HG02885 (cell line): ENCODE data around the gene STXBP5L.
A peak's percentile ranks its signal among the peaks of the same experiment; 100 is the strongest.
"Not testable (repeated sequence)": the region's sequence is repeated elsewhere in the genome, so short reads cannot be mapped to it uniquely, and the experiment has no call there.

Experiments used
- ATAC-seq: cut with Tn5 transposase; IDR thresholded peaks from one replicate; pipeline ENCODE4 v1.9.1; 2021; ENCODE audit warnings: mild to moderate bottlenecking; ENCODE audit not compliant: unreplicated experiment, poor library complexity

STXBP5L gene

GRCh38 chr3:121223116-121223515, 315.1 kb downstream of the STXBP5L start:
- ATAC-seq: no peak

DNA sequence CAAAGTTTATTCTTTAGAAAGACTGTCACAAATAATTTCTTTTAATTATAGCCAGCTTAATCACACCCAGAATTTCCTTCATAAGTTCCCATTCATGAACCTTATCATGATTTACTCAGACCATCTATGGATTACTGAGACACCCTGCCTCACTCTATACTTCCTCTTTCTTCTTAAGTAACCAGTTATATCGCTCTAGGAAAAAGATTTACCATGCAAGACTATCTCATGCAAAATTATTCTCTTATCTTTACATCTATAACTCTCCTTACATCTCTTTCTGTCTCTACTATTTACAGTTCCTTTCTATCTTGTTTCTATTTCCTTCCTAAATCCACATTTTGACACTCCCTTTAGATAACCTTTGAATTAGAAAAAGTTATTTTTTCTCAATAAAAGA, 321.0 kb downstream of the STXBP5L start:
- ATAC-seq: no peak

- not testable (repeated sequence) for ATAC-seq
Observed at GRCh38 chr3:121230194-121230593, 322.2 kb downstream of the STXBP5L start.

DNA sequence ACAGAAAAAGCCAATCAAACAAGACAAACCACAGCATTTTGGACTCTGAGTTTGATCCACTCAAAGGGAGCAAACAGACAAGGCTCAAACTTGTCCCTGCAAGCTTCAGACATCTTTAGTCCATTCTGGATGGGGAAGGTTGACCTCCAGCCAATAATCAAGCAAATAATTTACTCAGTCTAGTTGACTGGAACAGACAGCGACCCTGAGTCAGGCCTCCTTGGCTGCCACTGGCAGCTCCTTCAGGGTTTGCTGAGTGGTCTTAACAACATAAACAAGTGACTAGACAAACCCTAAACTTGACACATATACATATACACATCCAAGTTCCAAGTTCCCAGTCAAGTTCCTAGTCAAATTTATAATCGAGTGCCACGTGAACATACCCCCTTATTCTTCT, 323.9 kb downstream of the STXBP5L start:
- ATAC-seq: peak; percentile 6

GRCh38 chr3:121232309-121233225, 324.6 kb downstream of the STXBP5L start:
- peak; percentile 45 for ATAC-seq

DNA sequence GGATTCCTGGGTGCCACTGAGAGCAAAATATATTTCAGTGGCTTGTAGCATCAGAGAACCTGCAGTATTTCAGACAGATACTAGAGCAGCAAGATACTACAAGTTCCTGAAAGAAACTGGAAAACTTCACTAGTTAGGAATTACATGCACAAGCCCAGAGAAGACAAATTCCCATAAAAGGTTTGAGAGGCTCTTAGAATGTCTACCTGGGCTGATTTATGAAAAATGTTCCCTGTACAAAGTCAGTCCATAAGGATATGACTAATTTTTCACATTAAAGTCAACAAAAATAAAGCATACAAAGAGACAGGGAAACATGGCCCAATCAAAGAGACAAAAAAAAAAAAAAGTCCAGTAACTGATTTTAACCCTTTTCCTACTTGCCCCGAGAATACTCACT, 335.2 kb downstream of the STXBP5L start:
- ATAC-seq: no peak

- ATAC-seq: no peak
Observed at GRCh38 chr3:121252676-121253075, 344.7 kb downstream of the STXBP5L start.

- no peak for ATAC-seq
Observed at GRCh38 chr3:121269389-121269788, 361.4 kb downstream of the STXBP5L start.

DNA sequence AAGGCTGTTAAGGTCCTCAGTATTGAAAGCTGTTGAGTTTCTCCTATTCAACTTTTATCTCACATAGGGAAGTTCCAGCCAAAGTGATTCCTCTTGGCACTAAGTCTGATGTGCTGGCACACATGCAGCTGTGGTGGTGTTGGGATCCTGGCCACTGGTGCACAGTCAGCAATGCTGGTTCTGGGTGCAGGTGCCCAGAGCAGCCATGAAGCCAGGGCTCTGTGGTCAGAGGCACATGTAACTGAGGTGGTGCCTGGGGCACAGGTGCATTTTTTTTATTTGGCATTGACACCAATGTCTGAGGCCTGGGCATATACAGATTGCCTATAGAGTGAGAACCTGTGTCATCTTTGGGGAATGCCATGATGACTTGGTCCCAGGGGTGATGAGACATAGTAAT, 366.4 kb downstream of the STXBP5L start:
- no peak for ATAC-seq

GRCh38 chr3:121295452-121295851, 387.4 kb downstream of the STXBP5L start:
- ATAC-seq: no peak

DNA sequence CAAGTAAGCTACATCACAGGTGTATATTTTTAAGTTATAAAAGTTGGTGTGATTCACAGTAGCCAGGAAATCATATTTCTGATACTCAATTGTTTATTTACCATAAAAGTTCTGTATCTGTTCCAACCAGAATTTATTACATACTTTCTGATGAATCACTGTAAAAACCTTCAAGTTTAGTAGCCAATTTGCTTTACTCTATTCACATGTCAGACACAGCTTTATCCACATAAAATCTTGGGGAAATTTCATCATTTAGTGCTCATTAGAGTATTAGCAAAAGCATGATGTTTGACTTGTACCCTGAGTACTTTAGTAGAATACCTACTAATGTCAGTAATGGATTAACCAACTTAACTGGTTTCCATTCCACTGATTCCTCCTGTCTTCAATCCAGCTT, 388.0 kb downstream of the STXBP5L start:
- ATAC-seq: no peak

GRCh38 chr3:121324320-121324719, 416.3 kb downstream of the STXBP5L start:
- ATAC-seq: no peak

GRCh38 chr3:121330118-121330517, 422.1 kb downstream of the STXBP5L start:
- ATAC-seq: no peak

GRCh38 chr3:121330634-121331033, 422.6 kb downstream of the STXBP5L start:
- no peak for ATAC-seq

DNA sequence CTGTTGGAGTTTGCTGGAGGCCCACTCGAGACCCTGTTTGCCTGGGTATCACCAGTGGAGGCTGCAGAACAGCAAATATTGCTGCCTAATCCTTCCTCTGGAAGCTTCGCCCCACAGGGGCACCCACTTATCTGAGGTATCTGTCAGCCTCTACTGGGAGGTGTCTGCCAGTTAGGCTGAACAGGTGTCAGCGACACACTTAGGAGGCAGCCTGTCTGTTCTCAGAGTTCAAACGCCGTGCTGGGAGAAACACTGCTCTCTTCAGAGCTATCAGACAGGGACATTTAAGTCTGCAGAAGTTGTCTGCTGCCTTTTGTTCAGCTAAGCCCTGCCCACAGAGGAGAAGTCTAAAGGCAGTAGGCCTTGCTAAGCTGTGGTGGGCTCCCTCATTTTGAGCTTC, 448.0 kb downstream of the STXBP5L start:
- not testable (repeated sequence) for ATAC-seq

- ATAC-seq: peak; percentile 89
Observed at GRCh38 chr3:121362035-121362734, 454.2 kb downstream of the STXBP5L start.

DNA sequence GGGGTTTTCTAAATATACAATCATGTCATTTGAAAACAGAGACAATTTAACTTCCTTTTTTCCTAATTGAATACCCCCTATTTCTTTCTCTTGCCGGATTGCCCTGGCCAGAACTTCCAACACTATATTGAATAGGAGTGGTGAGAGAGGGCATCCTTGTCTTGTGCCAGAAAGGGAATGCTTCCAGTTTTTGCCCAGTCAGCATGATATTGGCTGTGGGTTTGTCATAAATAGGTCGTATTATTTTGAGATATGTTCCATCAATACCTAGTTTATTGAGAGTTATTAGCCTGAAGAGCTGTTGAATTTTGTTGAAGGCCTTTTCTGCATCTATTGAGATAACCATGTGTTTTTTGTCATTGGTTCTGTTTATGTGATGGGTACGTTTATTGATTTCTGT, 480.3 kb downstream of the STXBP5L start:
- not testable (repeated sequence) for ATAC-seq

DNA sequence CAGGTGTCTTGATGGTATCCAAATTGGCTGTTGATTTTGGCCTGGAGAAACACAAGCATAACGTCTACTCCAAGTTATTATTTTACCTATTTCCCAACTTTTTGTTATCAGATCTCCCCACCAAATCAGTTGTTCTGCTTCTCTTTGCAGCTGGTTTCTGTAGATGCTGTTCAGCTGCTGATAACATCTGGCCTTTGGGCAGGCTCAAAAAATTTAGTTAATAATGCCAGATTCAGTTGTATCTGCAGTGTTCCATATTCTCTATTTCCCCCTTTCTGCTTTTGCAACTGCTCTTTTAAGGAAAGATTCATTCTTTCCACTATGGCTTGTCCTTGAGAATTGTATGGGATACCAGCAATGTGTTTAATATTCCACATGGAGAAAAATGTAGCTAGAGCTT, 488.0 kb downstream of the STXBP5L start:
- not testable (repeated sequence) for ATAC-seq

GRCh38 chr3:121398051-121398450, 490.0 kb downstream of the STXBP5L start:
- not testable (repeated sequence) for ATAC-seq

DNA sequence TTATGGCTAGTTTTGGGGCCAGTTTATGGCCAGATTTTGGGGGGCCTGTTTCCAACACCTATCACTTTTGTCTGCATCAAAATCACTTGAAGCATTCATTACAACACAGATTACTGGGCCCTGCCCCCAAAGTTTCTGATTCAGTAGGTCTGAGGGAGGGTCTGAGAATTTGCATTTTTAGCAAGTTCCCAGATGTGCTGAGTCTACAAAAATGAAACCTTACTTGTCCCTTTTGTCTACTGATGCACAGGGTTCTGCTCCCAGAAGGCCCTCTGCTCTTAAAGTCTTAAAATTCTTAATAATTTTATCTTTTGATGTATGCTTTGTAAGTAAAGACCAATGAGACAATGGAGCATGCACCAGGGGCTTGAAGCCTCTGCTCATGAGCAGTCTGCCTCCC, 491.8 kb downstream of the STXBP5L start:
- no peak for ATAC-seq

GRCh38 chr3:121405631-121406030, 497.6 kb downstream of the STXBP5L start:
- no peak for ATAC-seq
